Osteoblast (primary cell): Measurements from ENCODE around the gene PPP2R3A. TPM values are rescaled to one million over a fixed set of nuclear protein-coding genes. Genes with fewer than 3 reads are reported as not detected.

Experiments used
- DNase-seq: peaks from one replicate; pipeline ENCODE4 v3.0.0; 2011; ENCODE audit warnings: low spot score, mixed read lengths; ENCODE audit not compliant: insufficient read length; ENCODE audit errors: missing footprints
- H2AFZ ChIP-seq: 2 replicates; pipeline ENCODE4 v1.6.0; 2011; ENCODE audit warnings: mild to moderate bottlenecking, low read length
- H3K27ac ChIP-seq: 2 replicates; pipeline ENCODE4 v1.5.1; 2011; ENCODE audit warnings: mild to moderate bottlenecking, low read depth, low read length, moderate library complexity
- H3K27me3 ChIP-seq: 2 replicates; pipeline ENCODE4 v1.6.0; 2012; ENCODE audit warnings: mild to moderate bottlenecking, control low read depth, inconsistent platforms, low read length, moderate library complexity; ENCODE audit not compliant: insufficient read depth
- H3K36me3 ChIP-seq: 2 replicates; pipeline ENCODE4 v1.5.1; 2011; ENCODE audit warnings: mild to moderate bottlenecking, low read length, control low read depth, moderate library complexity; ENCODE audit not compliant: insufficient read depth
- H3K4me1 ChIP-seq: 2 replicates; pipeline ENCODE4 v1.5.1; 2011; ENCODE audit warnings: mild to moderate bottlenecking, low read length, control low read depth, moderate library complexity; ENCODE audit not compliant: insufficient read depth
- H3K4me2 ChIP-seq: 2 replicates; pipeline ENCODE4 v1.6.0; 2011; ENCODE audit warnings: mild to moderate bottlenecking, low read length; ENCODE audit not compliant: insufficient read depth
- H3K4me3 ChIP-seq: fragments of 200-600 bp; sonication (generic); 3 replicates; pipeline ENCODE4 v1.5.1; 2012; ENCODE audit warnings: mild to moderate bottlenecking, low read length, inconsistent platforms; ENCODE audit not compliant: insufficient read depth
- H3K79me2 ChIP-seq: 2 replicates; pipeline ENCODE4 v1.6.0; 2012; ENCODE audit warnings: mild to moderate bottlenecking, low read length, control low read depth, inconsistent platforms; ENCODE audit not compliant: insufficient read depth
- H3K9me3 ChIP-seq: 2 replicates; pipeline ENCODE4 v1.5.1; 2011; ENCODE audit warnings: low read depth, low read length, control low read depth
- H4K20me1 ChIP-seq: 2 replicates; pipeline ENCODE4 v1.6.0; 2012; ENCODE audit warnings: mild to moderate bottlenecking, low read length, control low read depth; ENCODE audit not compliant: insufficient read depth
- total RNA-seq: library from RNA; depleted of rRNA; stranded (reverse); fragments of >200 nt; gene quantifications from 2 replicates; pipeline ENCODE4 v1.2.3, GENCODE V29; 2012
- TF ChIP-seq, protein P1 (sequence below): IDR thresholded peaks from 2 replicates; pipeline ENCODE4 v1.5.1; 2011; ENCODE audit warnings: mild to moderate bottlenecking, low read depth, low read length, moderate library complexity; ENCODE audit errors: extremely low read depth

Gene PPP2R3A
- total RNA-seq, 1 donor = 23.9 TPM

DNA sequence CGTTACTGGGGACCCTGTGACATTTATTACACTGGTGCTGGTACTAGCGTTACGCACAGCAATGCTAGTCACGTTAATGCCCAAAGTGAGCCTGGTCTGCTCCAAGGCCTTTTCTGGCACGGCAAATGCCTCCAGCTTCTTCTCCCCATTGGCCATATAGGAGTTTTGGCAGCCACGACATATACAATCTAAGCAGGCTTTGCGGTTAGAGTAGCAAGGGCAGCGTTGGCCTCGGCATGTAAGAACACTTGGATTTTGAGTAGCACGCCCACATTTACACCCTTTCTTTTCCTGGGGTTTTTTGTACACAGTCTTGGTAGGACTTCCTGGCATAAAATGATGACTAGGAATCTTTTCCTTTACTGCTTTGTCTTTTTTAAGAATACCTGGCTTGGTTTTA, 185.7 kb downstream of the PPP2R3A start:
- TF ChIP-seq, protein P1, sequence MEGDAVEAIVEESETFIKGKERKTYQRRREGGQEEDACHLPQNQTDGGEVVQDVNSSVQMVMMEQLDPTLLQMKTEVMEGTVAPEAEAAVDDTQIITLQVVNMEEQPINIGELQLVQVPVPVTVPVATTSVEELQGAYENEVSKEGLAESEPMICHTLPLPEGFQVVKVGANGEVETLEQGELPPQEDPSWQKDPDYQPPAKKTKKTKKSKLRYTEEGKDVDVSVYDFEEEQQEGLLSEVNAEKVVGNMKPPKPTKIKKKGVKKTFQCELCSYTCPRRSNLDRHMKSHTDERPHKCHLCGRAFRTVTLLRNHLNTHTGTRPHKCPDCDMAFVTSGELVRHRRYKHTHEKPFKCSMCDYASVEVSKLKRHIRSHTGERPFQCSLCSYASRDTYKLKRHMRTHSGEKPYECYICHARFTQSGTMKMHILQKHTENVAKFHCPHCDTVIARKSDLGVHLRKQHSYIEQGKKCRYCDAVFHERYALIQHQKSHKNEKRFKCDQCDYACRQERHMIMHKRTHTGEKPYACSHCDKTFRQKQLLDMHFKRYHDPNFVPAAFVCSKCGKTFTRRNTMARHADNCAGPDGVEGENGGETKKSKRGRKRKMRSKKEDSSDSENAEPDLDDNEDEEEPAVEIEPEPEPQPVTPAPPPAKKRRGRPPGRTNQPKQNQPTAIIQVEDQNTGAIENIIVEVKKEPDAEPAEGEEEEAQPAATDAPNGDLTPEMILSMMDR = no peak
- no peak overlapping the region for H3K4me2 ChIP-seq
- H3K27ac ChIP-seq = no peak overlapping the region
- no peaks in the 10 kb centered on the region for H3K27me3 ChIP-seq
- H3K4me3 ChIP-seq = no peak overlapping the region
- peaks cover 33% of the 10 kb centered on the region for H4K20me1 ChIP-seq
- peaks cover 14% of the 10 kb centered on the region for H3K4me1 ChIP-seq
- DNase-seq = no peak
- H3K36me3 ChIP-seq = peaks cover 24% of the 10 kb centered on the region
- H3K79me2 ChIP-seq = peaks cover 94% of the 10 kb centered on the region
- no peaks in the 10 kb centered on the region for H3K9me3 ChIP-seq
- no peak overlapping the region for H2AFZ ChIP-seq

DNA sequence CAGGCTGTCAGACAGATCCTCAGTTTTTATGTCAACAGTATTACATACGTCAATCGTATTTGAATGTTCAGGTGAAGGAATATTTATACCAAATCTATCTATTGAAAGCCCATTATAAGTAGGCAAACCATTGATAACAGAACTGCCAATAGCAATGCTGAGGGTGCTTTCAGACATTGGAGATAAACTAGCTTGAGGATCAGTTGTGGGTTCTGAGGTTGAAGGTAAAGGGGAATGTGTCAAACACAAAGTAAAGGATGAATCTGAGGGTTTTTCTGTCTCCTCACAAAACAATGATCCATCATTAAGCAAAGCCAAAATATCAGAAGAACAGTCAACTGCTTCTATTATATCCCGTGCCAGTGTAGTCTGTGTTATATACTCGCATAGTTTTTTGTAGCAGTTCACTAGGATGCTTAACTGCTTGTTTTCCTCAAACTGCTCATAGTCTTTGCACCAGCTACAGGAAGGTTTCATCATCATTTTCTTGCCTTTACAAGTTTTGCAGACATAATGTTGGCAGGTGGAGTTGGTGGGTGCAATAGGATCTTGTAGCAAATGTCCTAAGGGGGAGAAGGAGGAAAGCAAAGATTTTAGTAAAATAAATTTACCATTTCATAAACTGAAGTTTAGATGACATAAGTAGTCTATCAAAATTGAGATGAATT, 186.8 kb downstream of the PPP2R3A start:
- Histone ChIP-seq H3K4me3 (no peak overlapping the region), H3K4me1 (peaks cover 10% of the 10 kb centered on the region), H3K79me2 (peaks cover 98% of the 10 kb centered on the region), H4K20me1 (peaks cover 43% of the 10 kb centered on the region), H3K9me3 (no peaks in the 10 kb centered on the region), H3K4me2 (no peak overlapping the region), H3K27ac (no peak overlapping the region), H3K36me3 (peaks cover 24% of the 10 kb centered on the region), H2AFZ (no peak overlapping the region), H3K27me3 (no peaks in the 10 kb centered on the region)
- TF ChIP-seq, protein P1 = no peak
- no peak for DNase-seq

DNA sequence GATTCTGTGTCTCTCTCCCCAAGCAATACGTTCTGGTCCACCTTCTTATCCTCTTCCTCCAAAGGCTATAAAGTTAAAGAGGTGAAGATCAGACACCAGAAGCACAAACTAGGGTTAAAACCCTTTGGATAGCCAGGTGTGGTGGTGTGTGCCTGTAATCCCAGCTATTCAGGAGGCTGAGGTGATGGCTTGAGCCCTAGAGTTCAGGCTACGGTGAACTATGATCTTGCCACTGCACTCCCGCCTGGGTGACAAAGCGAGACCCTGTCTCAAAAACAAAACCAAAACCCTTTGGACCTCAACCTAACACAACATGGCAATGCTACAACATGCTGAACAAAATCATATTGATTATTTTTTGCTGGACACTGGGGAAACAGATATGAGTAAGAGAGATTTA, 187.4 kb downstream of the PPP2R3A start:
- Histone ChIP-seq H3K4me2 (no peak overlapping the region), H3K9me3 (no peaks in the 10 kb centered on the region), H3K27me3 (no peaks in the 10 kb centered on the region), H3K36me3 (peaks cover 24% of the 10 kb centered on the region), H4K20me1 (peaks cover 48% of the 10 kb centered on the region), H3K79me2 (peaks cover 98% of the 10 kb centered on the region), H3K27ac (no peak overlapping the region), H3K4me1 (peaks cover 10% of the 10 kb centered on the region), H2AFZ (no peak overlapping the region), H3K4me3 (no peak overlapping the region)
- TF ChIP-seq, protein P1 = no peak
- DNase-seq = no peak

DNA sequence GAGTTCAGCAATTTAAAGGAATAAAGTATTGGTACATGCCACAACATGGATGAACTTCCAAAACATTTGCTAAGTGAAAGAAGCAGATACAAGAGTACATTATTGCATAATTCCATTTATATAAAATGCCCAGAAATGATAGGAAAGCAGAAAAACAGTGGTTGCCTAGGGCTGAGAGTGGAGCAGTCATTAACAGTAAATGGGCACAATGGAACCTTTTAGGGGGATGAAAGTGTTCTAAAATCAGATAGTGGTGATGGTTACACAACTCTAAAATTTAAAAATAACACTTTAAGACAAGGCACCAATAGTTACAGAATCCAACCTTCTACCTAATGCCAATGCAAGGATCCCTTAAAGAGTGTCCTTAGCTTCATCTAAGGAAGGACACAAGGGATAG, 196.0 kb downstream of the PPP2R3A start:
- H3K4me3 ChIP-seq = no peak overlapping the region
- no peaks in the 10 kb centered on the region for H3K9me3 ChIP-seq
- peaks cover 69% of the 10 kb centered on the region for H4K20me1 ChIP-seq
- H2AFZ ChIP-seq = no peak overlapping the region
- TF ChIP-seq, protein P1 = no peak
- no peaks in the 10 kb centered on the region for H3K36me3 ChIP-seq
- H3K4me2 ChIP-seq = no peak overlapping the region
- H3K27ac ChIP-seq = no peak overlapping the region
- no peaks in the 10 kb centered on the region for H3K27me3 ChIP-seq
- no peak for DNase-seq
- H3K79me2 ChIP-seq = peaks cover 98% of the 10 kb centered on the region
- H3K4me1 ChIP-seq = no peaks in the 10 kb centered on the region
